ENCODE measurements around the gene UFC1. TPM values are rescaled to one million over a fixed set of nuclear protein-coding genes. Genes with fewer than 3 reads are reported as not detected.

The UFC1 gene
- polyA plus RNA-seq, 1 donor: 98.9 TPM

Other genes starting within 250 kb of the UFC1 start
- gene ITLN2, start 199.2 kb upstream of the UFC1 start, polyA plus RNA-seq (ENCODE audit: insufficient read length): not detected
- gene F11R, start 132.8 kb upstream of the UFC1 start, polyA plus RNA-seq (ENCODE audit: insufficient read length): 11.4 TPM
- 23.6 TPM for gene TSTD1, start 115.0 kb upstream of the UFC1 start, polyA plus RNA-seq (ENCODE audit: insufficient read length)
- 33.5 TPM for gene USF1, start 108.0 kb upstream of the UFC1 start, polyA plus RNA-seq (ENCODE audit: insufficient read length)
- 2.4 TPM for gene ARHGAP30, start 84.1 kb upstream of the UFC1 start, polyA plus RNA-seq (ENCODE audit: insufficient read length)
- 0.09 TPM for gene NECTIN4, start 64.4 kb upstream of the UFC1 start, polyA plus RNA-seq (ENCODE audit: insufficient read length)
- gene KLHDC9, start 55.6 kb upstream of the UFC1 start, polyA plus RNA-seq (ENCODE audit: insufficient read length): 0.57 TPM
- gene PFDN2, start 35.9 kb upstream of the UFC1 start, polyA plus RNA-seq (ENCODE audit: insufficient read length): 68.4 TPM
- 32.7 TPM for gene NIT1, start 35.9 kb upstream of the UFC1 start, polyA plus RNA-seq (ENCODE audit: insufficient read length)
- gene DEDD, start 21.3 kb upstream of the UFC1 start, polyA plus RNA-seq (ENCODE audit: insufficient read length): 47.1 TPM
- 26.6 TPM for gene USP21, start 5.5 kb downstream of the UFC1 start, polyA plus RNA-seq (ENCODE audit: insufficient read length)
- gene PPOX, start 12.4 kb downstream of the UFC1 start, polyA plus RNA-seq (ENCODE audit: insufficient read length): 18.2 TPM
- 22.2 TPM for gene B4GALT3, start 23.5 kb downstream of the UFC1 start, polyA plus RNA-seq (ENCODE audit: insufficient read length)
- 11.8 TPM for gene ADAMTS4, start 45.1 kb downstream of the UFC1 start, polyA plus RNA-seq (ENCODE audit: insufficient read length)
- 142 TPM for gene NDUFS2, start 48.4 kb downstream of the UFC1 start, polyA plus RNA-seq (ENCODE audit: insufficient read length)
- gene FCER1G, start 61.3 kb downstream of the UFC1 start, polyA plus RNA-seq (ENCODE audit: insufficient read length): 13.2 TPM
- gene APOA2, start 69.7 kb downstream of the UFC1 start, polyA plus RNA-seq (ENCODE audit: insufficient read length): not detected
- gene TOMM40L, start 72.1 kb downstream of the UFC1 start, polyA plus RNA-seq (ENCODE audit: insufficient read length): 9.8 TPM
- 0.83 TPM for gene NR1I3, start 84.2 kb downstream of the UFC1 start, polyA plus RNA-seq (ENCODE audit: insufficient read length)
- 0.38 TPM for gene PCP4L1, start 104.8 kb downstream of the UFC1 start, polyA plus RNA-seq (ENCODE audit: insufficient read length)
- 12.5 TPM for gene MPZ, start 156.0 kb downstream of the UFC1 start, polyA plus RNA-seq (ENCODE audit: insufficient read length)
- 117 TPM for gene SDHC, start 160.4 kb downstream of the UFC1 start, polyA plus RNA-seq (ENCODE audit: insufficient read length)
- 1.8 TPM for gene CFAP126, start 213.9 kb downstream of the UFC1 start, polyA plus RNA-seq (ENCODE audit: insufficient read length)

Measured in forelimb muscle (tissue), 1 donor.